MM.1S (cell line): ENCODE measurements around the gene NINJ1.

Source experiments
- DNase-seq: peaks from one replicate; pipeline ENCODE4 v3.0.0-alpha.2; 2015
- H2AFZ ChIP-seq: fragments of 300-600 bp; sonication (generic); 2 replicates; pipeline ENCODE4 v1.6.0; 2016; ENCODE audit warnings: antibody characterized with exemption, low read length
- H3F3A ChIP-seq: fragments of 300-600 bp; sonication (generic); 2 replicates; pipeline ENCODE4 v1.6.1; 2016; ENCODE audit warnings: mild to moderate bottlenecking, antibody characterized with exemption, low read length, moderate library complexity, mixed read lengths; ENCODE audit not compliant: insufficient read depth
- H3K27ac ChIP-seq: fragments of 300-600 bp; sonication (generic); 2 replicates; pipeline ENCODE4 v1.5.1; 2016; ENCODE audit warnings: mild to moderate bottlenecking, low read length
- H3K27me3 ChIP-seq: fragments of 300-600 bp; sonication (generic); replicated peaks from 2 replicates; pipeline ENCODE4 v1.6.0; 2016; ENCODE audit warnings: low read length; ENCODE audit not compliant: insufficient read depth
- H3K36me3 ChIP-seq: fragments of 300-600 bp; sonication (generic); replicated peaks from 2 replicates; pipeline ENCODE4 v1.6.1; 2016; ENCODE audit warnings: mild to moderate bottlenecking, low read length, mixed read lengths; ENCODE audit not compliant: insufficient read depth
- H3K4me1 ChIP-seq: fragments of 300-600 bp; sonication (generic); 2 replicates; pipeline ENCODE4 v1.6.1; 2016; ENCODE audit warnings: low read length, mixed read lengths
- H3K4me2 ChIP-seq: fragments of 300-600 bp; sonication (generic); 2 replicates; pipeline ENCODE4 v1.6.0; 2016; ENCODE audit warnings: low read depth, low read length
- H3K4me3 ChIP-seq: fragments of 300-600 bp; sonication (generic); 2 replicates; pipeline ENCODE4 v1.5.1; 2016; ENCODE audit warnings: low read length, mixed read lengths
- H3K79me2 ChIP-seq: fragments of 300-600 bp; sonication (generic); 2 replicates; pipeline ENCODE4 v1.6.1; 2016; ENCODE audit warnings: mixed run types, low read length, mixed read lengths
- H3K9ac ChIP-seq: fragments of 300-600 bp; sonication (generic); 2 replicates; pipeline ENCODE4 v1.6.1; 2016; ENCODE audit warnings: low read length, mixed read lengths
- H3K9me2 ChIP-seq: fragments of 300-600 bp; sonication (generic); replicated peaks from 2 replicates; pipeline ENCODE4 v1.6.1; 2016; ENCODE audit warnings: mild to moderate bottlenecking, low read length, mixed read lengths; ENCODE audit not compliant: insufficient read depth
- H3K9me3 ChIP-seq: fragments of 300-600 bp; sonication (generic); replicated peaks from 2 replicates; pipeline ENCODE4 v1.6.1; 2016; ENCODE audit warnings: mild to moderate bottlenecking, low read length, mixed read lengths; ENCODE audit not compliant: insufficient read depth
- H4K20me1 ChIP-seq: fragments of 300-600 bp; sonication (generic); 2 replicates; pipeline ENCODE4 v1.6.1; 2016; ENCODE audit warnings: mild to moderate bottlenecking, low read length, moderate library complexity, mixed read lengths; ENCODE audit not compliant: insufficient read depth
- CTCF ChIP-seq: fragments of 300-600 bp; sonication (generic); IDR thresholded peaks from 2 replicates; pipeline ENCODE4 v1.5.1; 2016; ENCODE audit warnings: antibody characterized with exemption, low read length, mixed read lengths
- EZH2 ChIP-seq: fragments of 300-600 bp; sonication (generic); optimal IDR thresholded peaks from 2 replicates; pipeline ENCODE3; 2017; ENCODE audit warnings: low read depth, mild to moderate bottlenecking, antibody characterized with exemption, low read length, mixed read lengths
- EZH2phosphoT487 ChIP-seq: fragments of 300-600 bp; sonication (generic); IDR thresholded peaks from 2 replicates; pipeline ENCODE4 v1.6.1; 2018; ENCODE audit warnings: antibody characterized with exemption, low read length

The NINJ1 gene

GRCh38 chr9:93116072-93116961, 17.7 kb downstream of the NINJ1 start:
- H3K79me2 ChIP-seq, result no peaks in the 10 kb centered on the region
- H3K4me3 ChIP-seq, result no peak overlapping the region
- no peak overlapping the region; the same call in 1 of the 2 replicates for H3K9ac ChIP-seq
- no peaks in the 10 kb centered on the region for H3F3A ChIP-seq
- H2AFZ ChIP-seq, result peak overlapping the region; percentile 61; the same call in 1 of the 2 replicates
- H3K27ac ChIP-seq, result peak overlapping the region; percentile 52; the same call in 1 of the 2 replicates
- DNase-seq, result peak; percentile 61
- H3K9me3 ChIP-seq, result no peaks in the 10 kb centered on the region
- H3K4me1 ChIP-seq, result peaks cover 6% of the 10 kb centered on the region; the same call in 1 of the 2 replicates
- no peaks in the 10 kb centered on the region for H4K20me1 ChIP-seq
- H3K4me2 ChIP-seq, result peak overlapping the region; percentile 47
- no peaks in the 10 kb centered on the region for H3K27me3 ChIP-seq
- H3K9me2 ChIP-seq, result no peaks in the 10 kb centered on the region
- no peaks in the 10 kb centered on the region for H3K36me3 ChIP-seq
- TF ChIP-seq EZH2 (no peak), EZH2phosphoT487 (no peak), CTCF (no peak)

GRCh38 chr9:93115486-93116071, 18.5 kb downstream of the NINJ1 start:
- no peaks in the 10 kb centered on the region for H3K79me2 ChIP-seq
- no peak overlapping the region for H2AFZ ChIP-seq
- H3K4me1 ChIP-seq, result peaks cover 6% of the 10 kb centered on the region; the same call in 1 of the 2 replicates
- no peak overlapping the region for H3K27ac ChIP-seq
- H3K36me3 ChIP-seq, result no peaks in the 10 kb centered on the region
- no peaks in the 10 kb centered on the region for H3F3A ChIP-seq
- H3K9me3 ChIP-seq, result no peaks in the 10 kb centered on the region
- no peaks in the 10 kb centered on the region for H4K20me1 ChIP-seq
- no peaks in the 10 kb centered on the region for H3K27me3 ChIP-seq
- no peak overlapping the region for H3K4me2 ChIP-seq
- no peak for DNase-seq
- H3K9me2 ChIP-seq, result no peaks in the 10 kb centered on the region
- TF ChIP-seq EZH2 (no peak), CTCF (no peak), EZH2phosphoT487 (no peak)
- no peak overlapping the region for H3K9ac ChIP-seq
- no peak overlapping the region for H3K4me3 ChIP-seq

- H3K79me2 ChIP-seq, result no peaks in the 10 kb centered on the region
- H2AFZ ChIP-seq, result no peak overlapping the region
- H3K36me3 ChIP-seq, result no peaks in the 10 kb centered on the region
- H3F3A ChIP-seq, result no peaks in the 10 kb centered on the region
- H3K4me3 ChIP-seq, result no peak overlapping the region
- H3K27ac ChIP-seq, result no peak overlapping the region
- no peaks in the 10 kb centered on the region for H3K9me2 ChIP-seq
- peaks cover 6% of the 10 kb centered on the region; the same call in 1 of the 2 replicates for H3K4me1 ChIP-seq
- no peaks in the 10 kb centered on the region for H3K9me3 ChIP-seq
- no peaks in the 10 kb centered on the region for H3K27me3 ChIP-seq
- DNase-seq, result no peak
- no peak overlapping the region for H3K4me2 ChIP-seq
- H3K9ac ChIP-seq, result no peak overlapping the region
- no peaks in the 10 kb centered on the region for H4K20me1 ChIP-seq
- no peak for TF ChIP-seq EZH2
- no peak for TF ChIP-seq CTCF
- no peak for TF ChIP-seq EZH2phosphoT487
Observed at GRCh38 chr9:93114984-93115335, 19.1 kb downstream of the NINJ1 start.
